Ecto neural progenitor cell (in vitro differentiated cells): ENCODE results near the gene CCDC121.

Source experiments
- DNase-seq: peaks from one replicate; pipeline ENCODE4 v3.0.0-alpha.2; 2018; ENCODE audit warnings: low spot score

The CCDC121 gene

DNA sequence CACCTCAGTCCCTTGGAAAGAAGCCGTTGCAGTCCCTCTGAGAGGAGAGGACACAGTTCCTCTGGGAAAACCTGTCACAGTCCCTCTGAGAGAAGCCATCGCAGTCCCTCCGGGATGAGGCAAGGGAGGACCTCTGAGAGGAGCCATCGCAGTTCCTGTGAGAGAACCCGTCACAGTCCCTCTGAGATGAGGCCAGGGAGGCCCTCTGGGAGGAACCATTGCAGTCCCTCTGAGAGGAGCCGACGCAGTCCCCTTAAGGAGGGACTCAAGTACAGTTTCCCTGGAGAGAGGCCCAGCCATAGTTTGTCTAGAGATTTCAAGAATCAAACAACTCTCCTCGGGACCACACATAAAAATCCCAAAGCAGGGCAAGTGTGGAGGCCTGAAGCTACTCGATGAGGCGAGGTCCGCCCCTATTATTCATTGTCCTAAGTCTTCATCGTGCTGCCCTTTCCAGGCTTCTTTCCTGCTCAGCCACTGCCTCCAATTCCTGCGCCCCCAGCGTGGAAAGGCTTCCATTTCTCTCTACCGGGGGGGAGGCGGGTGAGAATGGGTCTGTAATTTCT is 46.6 kb downstream of the CCDC121 start:
- DNase-seq, result no peak

DNA sequence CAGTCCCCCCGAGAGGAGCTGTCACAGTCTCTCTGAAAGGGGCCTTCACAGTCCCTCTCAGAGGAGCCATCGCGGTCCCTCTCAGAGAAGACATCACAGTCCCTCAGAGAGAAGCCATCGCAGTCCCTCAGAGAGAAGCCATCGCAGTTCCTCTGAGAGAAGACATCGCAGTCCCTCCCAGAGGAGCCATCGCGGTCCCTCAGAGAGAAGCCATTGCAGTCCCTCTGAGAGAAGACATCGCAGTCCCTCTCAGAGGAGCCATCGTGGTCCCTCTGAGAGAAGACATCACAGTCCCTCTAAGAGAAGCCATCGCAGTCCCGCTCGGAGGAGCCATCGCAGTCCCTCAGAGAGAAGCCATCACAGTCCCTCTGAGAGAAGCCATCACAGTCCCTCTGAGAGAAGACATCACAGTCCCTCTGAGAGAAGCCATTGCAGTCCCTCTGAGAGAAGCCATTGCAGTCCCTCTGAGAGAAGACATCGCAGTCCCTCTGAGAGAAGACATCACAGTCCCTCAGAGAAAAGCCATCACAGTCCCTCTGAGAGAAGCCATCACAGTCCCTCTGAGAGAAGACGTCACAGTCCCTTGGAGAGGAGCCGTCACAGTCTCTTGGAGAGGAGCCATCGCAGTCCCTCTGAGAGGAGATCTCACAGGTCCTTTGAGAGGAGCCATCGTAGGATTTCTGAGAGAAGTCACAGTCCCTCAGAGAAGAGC is 47.2 kb downstream of the CCDC121 start:
- no peak for DNase-seq
